Measurements from ENCODE around the gene PLEKHJ1. TPM values are rescaled to one million over a fixed set of nuclear protein-coding genes. Genes with fewer than 3 reads are reported as not detected.
"Not testable (repeated sequence)": the region's sequence is repeated elsewhere in the genome, so short reads cannot be mapped to it uniquely, and the experiment has no call there.

The PLEKHJ1 gene
- 51.2 TPM for total RNA-seq
- long read RNA-seq, transcript PLEKHJ1-201 (6 exons, 1,206 nt), result major isoform, 89 of 106 reads
- long read RNA-seq, partial matches to known transcripts, result 3 of 106 reads
- long read RNA-seq, other reads (novel, unspliced or antisense), result 7 of 106 reads

DNA sequence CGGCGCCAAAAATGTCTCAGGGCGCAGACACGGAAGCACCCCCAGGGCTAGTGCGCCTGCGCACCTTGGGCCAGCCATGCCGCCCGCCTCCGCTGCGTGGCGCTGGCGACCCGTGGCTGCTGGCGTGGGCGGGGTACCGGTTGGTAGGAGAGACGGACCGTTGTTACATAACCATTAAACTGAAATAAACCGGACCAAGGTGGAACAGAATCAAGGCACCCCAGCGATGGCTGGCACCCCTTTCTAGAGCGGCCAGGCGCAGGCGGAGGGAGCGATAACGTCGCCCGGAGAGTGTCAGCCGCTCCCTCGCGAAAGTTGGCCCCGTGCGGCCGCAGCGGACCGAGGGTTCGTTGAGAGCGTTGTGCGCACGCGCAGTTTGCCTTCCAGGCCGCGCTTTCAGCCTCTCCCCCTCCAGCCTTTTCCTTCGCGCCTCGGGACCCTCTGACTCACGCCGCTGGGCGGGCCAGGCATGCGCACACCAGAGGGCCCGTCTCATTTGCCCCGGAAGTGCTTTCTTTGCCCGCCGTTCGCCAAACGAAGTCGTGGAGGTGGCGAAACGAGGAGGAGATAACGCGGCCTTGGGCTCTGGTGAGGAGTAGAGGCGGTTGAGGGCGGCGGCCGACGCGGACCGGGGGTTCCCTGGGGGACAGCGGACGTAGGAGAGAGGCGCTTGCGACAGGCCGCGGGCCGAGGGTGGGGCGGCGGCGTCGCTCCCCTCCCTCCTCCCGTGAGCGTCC is at the start of gene PLEKHJ1, which contains the start of gene SF3A2:
TSS of gene PLEKHJ1 (minus strand) at position 16 of the 737 bp plus-strand sequence. CDS start 81 bp downstream, outside the sequence.
TSS of gene SF3A2 (plus strand) at position 511 of the 737 bp plus-strand sequence. CDS start 6,595 bp downstream, outside the sequence.
- intact Hi-C loops (cut with DNase I), result loop anchor here (1.0 to 5.0 kb wide), 4 partner anchors 33 to 81 kb away; partner anchors contain the start of gene DOT1L
- DNase-seq (ENCODE audit: low spot score), result peak; percentile 98

DNA sequence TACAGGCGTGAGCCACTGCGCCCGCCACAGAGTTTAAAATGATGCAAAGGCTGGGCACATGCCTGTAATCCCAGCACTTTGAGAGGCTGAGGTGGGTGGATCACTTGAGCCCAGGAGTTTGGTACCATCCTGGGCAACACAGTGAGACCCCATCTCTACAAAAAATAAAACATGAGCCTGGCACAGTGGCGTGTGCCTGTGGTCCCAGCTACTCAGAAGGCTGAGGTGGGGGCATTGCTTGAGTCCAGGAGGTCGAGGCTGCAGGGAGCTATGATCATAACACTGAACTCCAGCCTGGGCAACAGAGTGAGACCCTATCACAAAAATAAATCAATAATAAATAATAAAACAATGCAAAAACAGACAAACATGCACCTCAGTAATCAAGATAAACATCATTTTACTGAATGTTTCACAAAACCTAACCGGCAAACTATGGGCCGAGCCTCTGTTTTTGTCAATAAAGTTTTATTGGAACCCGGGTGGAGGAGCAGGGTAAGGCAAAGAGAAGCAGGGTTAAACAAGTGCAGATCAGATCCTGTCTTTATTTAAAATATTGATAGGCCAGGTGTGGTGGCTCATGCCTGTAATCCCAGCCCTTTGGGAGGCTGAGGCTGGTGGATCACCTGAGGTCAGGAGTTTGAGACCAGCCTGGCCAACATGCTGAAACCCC is 47.8 kb upstream of the PLEKHJ1 start:
- no peak for DNase-seq (ENCODE audit: low spot score)
- intact Hi-C loops (cut with DNase I), result no loop called here

DNA sequence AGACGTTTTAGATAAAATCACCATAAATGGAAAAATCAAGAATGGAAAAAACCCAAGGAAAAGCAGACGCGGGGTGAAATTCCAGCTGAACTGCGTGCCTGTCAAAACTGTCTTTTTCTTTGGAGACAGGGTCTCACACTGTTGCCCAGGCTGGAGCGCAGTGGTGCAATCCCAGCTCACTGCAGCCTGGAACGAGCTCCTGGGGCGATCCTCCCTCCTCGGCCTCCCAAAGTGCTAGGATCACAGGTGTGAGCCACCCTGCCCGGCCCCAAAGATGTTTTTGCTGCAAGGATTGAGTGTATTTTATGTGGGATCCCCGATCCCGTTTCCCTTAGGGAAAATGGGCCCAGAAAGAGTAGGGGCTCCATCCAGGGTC is 46.7 kb upstream of the PLEKHJ1 start:
- intact Hi-C loops (cut with DNase I), result no loop called here
- DNase-seq (ENCODE audit: low spot score), result no peak

- DNase-seq (ENCODE audit: low spot score), result peak; percentile 96
- intact Hi-C loops (cut with DNase I), result no loop called here
Measured at GRCh38 chr19:2282062-2282861, 46.1 kb upstream of the PLEKHJ1 start, which contains the start of gene PEAK3. Gene PEAK3 (minus strand): TSS chr19:2282175. CDS start chr19:2280931, 1,244 bp downstream.

DNA sequence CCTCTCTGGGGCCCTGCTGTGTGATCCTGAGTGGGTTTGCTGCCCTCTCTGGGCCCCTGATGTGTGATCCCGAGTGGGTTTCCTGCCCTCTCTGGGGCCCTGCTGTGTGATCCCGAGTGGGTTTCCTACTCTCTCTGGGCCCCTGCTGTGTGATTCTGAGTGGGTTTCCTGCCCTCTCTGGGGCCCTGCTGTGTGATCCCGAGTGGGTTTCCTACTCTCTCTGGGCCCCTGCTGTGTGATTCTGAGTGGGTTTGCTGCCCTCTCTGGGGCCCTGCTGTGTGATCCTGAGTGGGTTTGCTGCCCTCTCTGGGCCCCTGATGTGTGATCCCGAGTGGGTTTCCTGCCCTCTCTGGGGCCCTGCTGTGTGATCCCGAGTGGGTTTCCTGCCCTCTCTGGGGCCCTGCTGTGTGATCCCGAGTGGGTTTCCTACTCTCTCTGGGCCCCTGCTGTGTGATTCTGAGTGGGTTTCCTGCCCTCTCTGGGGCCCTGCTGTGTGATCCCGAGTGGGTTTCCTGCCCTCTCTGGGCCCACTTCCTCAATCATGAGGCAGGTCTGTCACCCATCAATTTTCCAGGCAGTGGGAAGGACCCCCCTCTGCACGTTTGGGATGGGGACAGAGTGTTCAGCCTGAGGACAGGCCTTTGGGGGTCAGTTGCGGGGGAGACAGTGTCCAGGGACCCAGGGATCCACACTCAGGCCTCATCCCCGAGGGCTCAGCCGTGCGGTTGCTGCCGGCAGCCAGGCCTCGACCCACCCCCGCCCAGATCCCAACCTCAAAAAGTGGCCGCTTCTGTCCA is 45.3 kb upstream of the PLEKHJ1 start:
- DNase-seq (ENCODE audit: low spot score); intact Hi-C loops (cut with DNase I): not testable (repeated sequence)

GRCh38 chr19:2280633-2281264 is 44.6 kb upstream of the PLEKHJ1 start:
- intact Hi-C loops (cut with DNase I), result no loop called here
- DNase-seq (ENCODE audit: low spot score), result no peak

- DNase-seq (ENCODE audit: low spot score), result no peak
- intact Hi-C loops (cut with DNase I), result loop anchor here (5.0 to 10.0 kb wide), 2 partner anchors 114 to 336 kb away; no protein-coding TSS in a partner anchor
Measured at GRCh38 chr19:2278459-2279158, 42.5 kb upstream of the PLEKHJ1 start.

- intact Hi-C loops (cut with DNase I), result loop anchor here (5.0 to 10.0 kb wide), 2 partner anchors 115 to 338 kb away; no protein-coding TSS in a partner anchor
- DNase-seq (ENCODE audit: low spot score), result no peak
Measured at GRCh38 chr19:2277138-2277537, 41.0 kb upstream of the PLEKHJ1 start.

DNA sequence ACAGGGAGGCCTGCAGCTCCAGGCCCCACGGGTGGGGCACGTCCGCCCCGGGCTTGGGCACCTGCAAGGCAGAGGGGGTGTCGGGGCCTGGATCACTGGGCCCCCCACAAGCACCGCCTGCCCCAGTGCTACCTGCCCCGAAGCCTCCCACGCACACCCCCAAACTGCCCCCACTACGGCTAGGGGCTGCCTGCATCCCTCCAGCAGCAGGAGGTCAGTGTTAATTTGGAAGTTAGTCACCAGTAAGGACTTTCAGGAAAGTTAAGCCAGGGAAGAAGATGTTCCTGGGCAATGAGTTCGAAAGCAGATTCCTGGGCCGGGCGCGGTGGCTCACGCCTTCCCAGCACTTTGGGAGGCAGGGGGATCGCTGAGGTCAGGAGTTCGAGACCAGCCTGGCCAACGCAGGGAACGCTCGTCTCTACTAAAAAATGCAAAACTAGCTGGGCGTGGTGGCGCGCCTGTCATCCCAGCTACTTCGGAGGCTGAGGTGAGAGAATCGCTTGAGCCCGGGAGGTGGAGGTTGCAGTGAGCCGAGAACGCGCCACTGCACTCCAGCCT is 40.4 kb upstream of the PLEKHJ1 start:
- intact Hi-C loops (cut with DNase I), result loop anchor here (5.0 to 10.0 kb wide), 2 partner anchors 116 to 338 kb away; no protein-coding TSS in a partner anchor
- DNase-seq (ENCODE audit: low spot score), result no peak

DNA sequence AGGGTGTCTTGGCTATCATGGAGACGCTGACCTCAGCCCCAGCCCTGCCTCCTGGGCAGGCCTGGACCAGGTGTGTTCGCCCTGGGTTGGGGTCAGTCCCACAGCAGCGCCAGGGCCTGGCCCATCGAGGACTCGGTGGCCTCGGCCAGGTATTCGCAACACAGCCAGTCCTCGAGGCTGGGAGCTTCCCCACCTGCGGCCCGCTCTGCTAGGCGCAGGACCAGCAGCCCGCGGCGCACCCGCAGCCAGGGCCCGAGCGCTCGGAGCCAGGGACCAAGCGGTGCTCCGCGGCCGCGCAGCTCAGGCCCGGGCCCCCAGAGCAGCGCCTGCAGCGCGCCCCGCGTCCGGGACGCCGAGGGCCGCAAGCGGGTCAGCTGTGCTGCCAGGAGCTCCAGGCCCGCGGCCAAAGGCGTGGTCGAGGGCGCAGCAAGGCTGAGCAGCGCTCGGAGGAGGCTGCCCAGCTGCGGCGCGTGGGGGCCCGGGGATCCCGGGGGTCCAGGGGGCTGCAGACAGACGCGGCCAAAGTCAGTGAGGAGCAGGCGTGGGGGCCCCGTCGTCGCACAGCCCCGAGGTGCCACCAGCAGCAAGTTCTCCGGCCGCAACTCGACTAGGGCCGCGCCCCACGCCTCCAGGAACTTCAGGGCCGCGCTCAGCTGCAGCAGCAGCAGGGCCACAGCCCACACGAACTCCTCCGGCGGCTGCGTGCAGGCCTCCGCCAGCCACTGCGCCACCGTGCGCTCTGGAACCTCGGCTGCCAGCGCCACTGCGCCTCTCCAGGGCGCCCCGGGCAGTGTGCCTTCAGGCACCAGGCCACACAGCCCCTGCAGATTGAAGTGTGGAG is 39.7 kb upstream of the PLEKHJ1 start:
- DNase-seq (ENCODE audit: low spot score), result no peak
- intact Hi-C loops (cut with DNase I), result loop anchor here (2.0 to 10.0 kb wide), 3 partner anchors 41 to 339 kb away; no protein-coding TSS in a partner anchor

DNA sequence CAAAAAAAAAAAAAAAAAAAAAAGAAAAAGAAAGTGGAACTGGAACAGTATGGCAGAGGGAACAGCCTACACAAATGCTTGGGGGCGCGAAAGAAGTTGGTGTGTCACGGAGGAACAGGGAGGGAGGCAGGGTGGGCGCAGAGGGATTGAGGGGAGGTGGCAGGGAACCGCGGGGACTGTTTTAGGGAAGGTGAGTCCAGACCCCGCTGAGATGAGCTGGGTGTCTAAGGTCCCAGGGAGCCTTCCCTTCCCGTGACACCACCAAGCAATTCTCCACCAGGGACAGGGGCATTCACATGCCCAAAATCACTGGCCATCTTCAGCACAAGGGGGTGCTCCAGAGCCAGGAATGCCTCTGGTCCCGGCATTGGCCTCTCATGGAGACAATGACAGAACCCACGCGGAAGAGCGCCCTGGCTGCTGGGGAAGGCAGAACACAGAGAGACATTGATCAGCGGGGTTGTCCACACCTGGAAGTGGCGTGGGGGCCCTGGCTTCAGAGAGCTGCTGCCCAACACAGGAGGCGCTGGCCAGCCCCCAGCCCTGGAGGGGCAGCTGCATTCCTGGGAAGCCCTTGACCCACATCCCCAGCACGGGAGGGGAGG is 38.9 kb upstream of the PLEKHJ1 start:
- intact Hi-C loops (cut with DNase I), result loop anchor here (2.0 to 10.0 kb wide), 3 partner anchors 42 to 340 kb away; no protein-coding TSS in a partner anchor
- no peak for DNase-seq (ENCODE audit: low spot score)

- intact Hi-C loops (cut with DNase I), result loop anchor here (2.0 to 10.0 kb wide), 2 partner anchors 43 to 341 kb away; no protein-coding TSS in a partner anchor
- DNase-seq (ENCODE audit: low spot score), result no peak
Measured at GRCh38 chr19:2274185-2274711, 38.1 kb upstream of the PLEKHJ1 start.

DNA sequence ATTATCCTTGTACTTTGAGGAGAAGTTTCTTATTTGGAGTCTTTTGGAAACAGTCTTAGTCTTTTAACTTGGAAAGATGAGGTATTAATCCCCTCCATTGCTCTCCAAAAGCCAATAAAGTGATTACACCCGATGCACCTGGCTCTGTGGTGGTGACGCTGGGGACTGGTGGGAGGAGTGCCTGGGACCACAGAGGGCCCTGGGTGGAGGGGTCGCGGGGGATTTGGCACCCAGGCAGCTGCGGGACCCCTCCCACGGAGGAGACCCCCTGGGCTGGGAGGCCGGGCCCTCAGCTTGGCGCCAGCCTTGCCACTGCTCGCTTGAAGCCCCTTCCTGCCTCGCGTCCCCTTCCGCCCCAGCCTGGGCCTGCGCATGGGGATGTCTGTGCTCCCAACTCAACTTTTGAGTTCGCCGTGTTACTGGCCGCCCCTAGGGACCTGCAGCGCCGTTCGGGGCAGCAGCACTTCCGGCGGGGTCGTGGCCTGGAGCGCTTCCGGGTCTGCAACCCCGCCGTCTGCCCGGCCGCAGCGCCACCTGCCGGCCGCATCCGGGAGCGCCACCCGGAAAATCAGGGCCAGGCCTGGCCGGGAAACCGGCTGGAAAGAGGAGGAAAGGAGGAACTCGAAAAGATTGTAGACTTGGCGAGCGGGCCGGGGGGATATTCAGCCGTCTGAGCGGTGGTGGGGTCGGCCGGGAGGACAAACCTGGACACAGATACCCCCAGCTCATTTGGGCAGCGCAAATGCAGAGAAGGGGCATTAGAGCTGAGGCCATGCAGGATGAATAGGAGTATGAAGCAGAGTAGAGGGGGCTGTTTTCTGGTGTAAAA is 37.4 kb upstream of the PLEKHJ1 start:
- peak; percentile 89 for DNase-seq (ENCODE audit: low spot score)
- intact Hi-C loops (cut with DNase I), result loop anchor here (1.0 to 10.0 kb wide), 4 partner anchors 37 to 341 kb away; partner anchors contain the start of genes PLEKHJ1 and SF3A2
